Spleen (tissue), 11 donors: Measurements from ENCODE around the gene NDUFB7. TPM values are rescaled to one million over a fixed set of nuclear protein-coding genes. Genes with fewer than 3 reads are reported as not detected.

Source experiments
- DNase-seq: peaks from one replicate; pipeline ENCODE4 v3.0.0-alpha.2; 2020
- H3K27ac ChIP-seq, 8 donors: fragments of 200-600 bp; sonication (generic) in 7 of 8; 1 replicate in 4 of 8; 2 replicates in 4 of 8; pipeline versions ENCODE4 v1.5.0 to v1.8.0; 2016 to 2021; ENCODE audit warnings: inconsistent platforms in 4 of 8, mild to moderate bottlenecking in 4 of 8, moderate library complexity in 1 of 8
- H3K27me3 ChIP-seq, 7 donors: fragments of 200-600 bp; sonication (generic) in 6 of 7; replicated peaks in 1 of 7; 1 replicate in 4 of 7; 2 replicates in 3 of 7; pipeline versions ENCODE4 v1.5.0 to v1.8.0; 2016 to 2021; ENCODE audit warnings: inconsistent platforms in 3 of 7, mild to moderate bottlenecking in 1 of 7
- H3K36me3 ChIP-seq, 6 donors: fragments of 200-600 bp; sonication (generic) in 5 of 6; 1 replicate in 4 of 6; 2 replicates in 2 of 6; pipeline versions ENCODE4 v1.5.0 to v1.8.0; 2016 to 2021; ENCODE audit warnings: inconsistent platforms in 2 of 6
- H3K4me1 ChIP-seq, 6 donors: fragments of 200-600 bp; sonication (generic) in 5 of 6; 1 replicate in 3 of 6; 2 replicates in 3 of 6; pipeline versions ENCODE4 v1.5.0 to v1.8.0; 2016 to 2021; ENCODE audit warnings: inconsistent platforms in 3 of 6
- H3K4me3 ChIP-seq, 8 donors: fragments of 200-600 bp; sonication (generic) in 7 of 8; 1 replicate in 4 of 8; 2 replicates in 4 of 8; pipeline versions ENCODE4 v1.5.0 to v1.8.0; 2016 to 2021; ENCODE audit warnings: inconsistent platforms in 4 of 8, mild to moderate bottlenecking in 4 of 8, moderate library complexity in 2 of 8
- H3K9me3 ChIP-seq, 8 donors: fragments of 200-600 bp; sonication (generic) in 7 of 8; 1 replicate in 4 of 8; 2 replicates in 4 of 8; pipeline versions ENCODE4 v1.5.0 to v1.8.0; 2016 to 2021; ENCODE audit warnings: inconsistent platforms in 4 of 8
- CTCF ChIP-seq, 11 experiments: fragments of 200-600 bp in 7 of 11; fragments of 450-650 bp in 4 of 11; sonication (generic) in 4 of 11; IDR thresholded peaks in 8 of 11; conservative IDR thresholded peaks in 3 of 11; 1 replicate in 7 of 11; 2 replicates in 4 of 11; pipeline versions ENCODE4 v1.4.0 to v1.8.0; 2016 to 2021; ENCODE audit warnings: antibody characterized with exemption in 11 of 11, inconsistent platforms in 4 of 11, mild to moderate bottlenecking in 1 of 11
- POLR2A ChIP-seq, 3 donors: fragments of 450-650 bp; IDR thresholded peaks; one replicate each; pipeline ENCODE4 v1.5.1; 2017; ENCODE audit warnings: antibody characterized with exemption in 3 of 3, mild to moderate bottlenecking in 1 of 3
- POLR2AphosphoS5 ChIP-seq, 3 donors: sonication (generic); formaldehyde crosslinking; IDR thresholded peaks; one replicate each; pipeline ENCODE4 v1.5.1; 2017; ENCODE audit warnings: antibody characterized with exemption in 3 of 3
- WGBS, 5 donors: extraction: QIAGEN DNeasy Blood & Tissue Kit in 3 of 5; methylation state at CpG; one replicate each; pipeline versions ENCODE4 v1.1.5 to v1.1.7; 2013 to 2018; 5-methylcytosine and 5-hydroxymethylcytosine counted together
- intact Hi-C: fragments of 100-400 bp; cut with DNase I; formaldehyde crosslinking; loops from one replicate; pipeline ENCODE4 v1.15.0; 2023; ENCODE audit warnings: low total_unique reads
- microRNA-seq, 3 donors: library from miRNA; unstranded; fragments of <30 nt; microRNA quantifications; one replicate each; pipeline versions ENCODE4 to v1.1.0, GENCODE V29; 2019 to 2020
- polyA plus RNA-seq, 3 donors: library from polyadenylated mRNA; stranded (reverse); fragments of 200-250 nt; gene quantifications; one replicate each; pipeline ENCODE4 v1.2.1, GENCODE V29; 2013
- small RNA-seq, 4 donors: library from RNA; depleted of rRNA; stranded (forward); fragments of <200 nt; gene quantifications; one replicate each; pipeline ENCODE3, GENCODE V24; 2016
- total RNA-seq, 7 donors: library from RNA; depleted of rRNA in 3 of 7; stranded (reverse); fragments of >200 nt in 3 of 7; fragmentation: NEBNext Ultra II Directional in 4 of 7; extraction: Animal tissue kit (Norgen Biotek cat#: 25700) in 4 of 7; gene quantifications; one replicate each; pipeline versions ENCODE4 v1.1.0 to v1.2.1, GENCODE V29; 2016 to 2021
- donor health status: healthy with polysubstance abuse.
- donor health status: DM: no; HTN: no; CAD: no; lungs with moderate emphysema.
- donor health status: DM: no; HTN: no; CAD: no.
- donor health status: Bipolar disorder and iron deficiency.
- donor health status: healthy.
- donor health status: DM: no; HTN: no; CAD: no.
- donor health status: DM: yes; HTN: yes; CAD: no.

NDUFB7 gene
- total and polyA plus RNA-seq, 10 donors, result 77.2 to 374 (median 152) TPM

- Histone ChIP-seq H3K4me3 (peak overlapping the region; percentile 65 to 94 (median 86)), H3K4me1 (peaks cover 44 to 86% (median 63%) of the 10 kb centered on the region in 6 donors), H3K9me3 (no peaks in the 10 kb centered on the region), H3K36me3 (peaks cover 0 to 41% (median 29%) of the 10 kb centered on the region in 6 donors), H3K27ac (peak overlapping the region; percentile 96 to 100 (median 99)), H3K27me3 (no peaks in the 10 kb centered on the region)
- no peak for TF ChIP-seq POLR2A (IDR thresholded peaks at IDR 0.05)
- no peak for TF ChIP-seq CTCF (IDR thresholded peaks at IDR 0.05 in 8 of 11, conservative IDR thresholded peaks at IDR 0.05 in 3 of 11)
- no peak for TF ChIP-seq POLR2AphosphoS5 (IDR thresholded peaks at IDR 0.05)
- intact Hi-C loops, result no loop called here
- DNase-seq, result no peak
- WGBS, 5 donors, result 0 to 1% (median 0%) methylated on average over 12 to 32 of the region's 32 CpGs
Measured at GRCh38 chr19:14517446-14517839, 54.4 kb downstream of the NDUFB7 start.

GRCh38 chr19:14516746-14517438, 55.0 kb downstream of the NDUFB7 start:
- Histone ChIP-seq H3K9me3 (no peaks in the 10 kb centered on the region), H3K4me3 (peak overlapping the region; percentile 65 to 94 (median 86)), H3K36me3 (peaks cover 0 to 41% (median 29%) of the 10 kb centered on the region in 6 donors), H3K27me3 (no peaks in the 10 kb centered on the region), H3K4me1 (peaks cover 44 to 80% (median 62%) of the 10 kb centered on the region in 6 donors), H3K27ac (peak overlapping the region; percentile 96 to 100 (median 99))
- WGBS, 5 donors, result 33 to 41% (median 40%) methylated on average over 22 of the region's 22 CpGs
- no peak for TF ChIP-seq CTCF (IDR thresholded peaks at IDR 0.05 in 8 of 11, conservative IDR thresholded peaks at IDR 0.05 in 3 of 11)
- DNase-seq, result no peak
- intact Hi-C loops, result no loop called here

Small RNAs within 50 kb of the gene (microRNA-seq; reads per million reads assigned to microRNA genes)
- gene MIR639, result 1.1 to 4.2 (median 1.7) reads per million in 3 donors

Small RNAs within 50 kb of the gene (small RNA-seq; reads per million reads assigned to genes)
- 0 reads per million in 4 donors for gene RN7SL842P

Other genes with a start within 250 kb of the NDUFB7 start
- gene ADGRE5, start 190.6 kb downstream of the NDUFB7 start, total RNA-seq, result 100 to 1,000 TPM; 190 to 455 (median 280) TPM
- 10 to 100 TPM; 42.8 to 87.8 (median 55.7) TPM for gene ADGRE5, start 190.6 kb downstream of the NDUFB7 start, polyA plus RNA-seq
- gene DDX39A, start 152.7 kb downstream of the NDUFB7 start, total RNA-seq, result 100 to 1,000 TPM in 6 of 7 donors, 10 to 100 TPM in 1; 81.8 to 155 (median 124) TPM
- 100 to 1,000 TPM; 176 to 267 (median 248) TPM for gene DDX39A, start 152.7 kb downstream of the NDUFB7 start, polyA plus RNA-seq
- 100 to 1,000 TPM; 138 to 213 (median 175) TPM for gene PKN1, start 138.8 kb downstream of the NDUFB7 start, total RNA-seq
- 100 to 1,000 TPM in 2 of 3 donors, 10 to 100 TPM in 1; 93.3 to 186 (median 113) TPM for gene PKN1, start 138.8 kb downstream of the NDUFB7 start, polyA plus RNA-seq
- gene PTGER1, start 96.7 kb downstream of the NDUFB7 start, total RNA-seq, result 10 to 100 TPM in 5 of 7 donors, 1 to 10 TPM in 2; 4.6 to 26.8 (median 12.4) TPM
- gene PTGER1, start 96.7 kb downstream of the NDUFB7 start, polyA plus RNA-seq, result 1 to 10 TPM; 1.8 to 2.8 (median 2.2) TPM
- 10 to 100 TPM; 17.1 to 40.4 (median 21.7) TPM for gene GIPC1, start 75.9 kb downstream of the NDUFB7 start, total RNA-seq
- 10 to 100 TPM; 30.0 to 58.1 (median 31.3) TPM for gene GIPC1, start 75.9 kb downstream of the NDUFB7 start, polyA plus RNA-seq
- 100 to 1,000 TPM in 1 of 7 donors, 10 to 100 TPM in 6; 33.9 to 157 (median 43.0) TPM for gene DNAJB1, start 53.7 kb downstream of the NDUFB7 start, total RNA-seq
- gene DNAJB1, start 53.7 kb downstream of the NDUFB7 start, polyA plus RNA-seq, result 10 to 100 TPM; 12.6 to 29.4 (median 19.7) TPM
- gene TECR, start 42.5 kb downstream of the NDUFB7 start, total RNA-seq, result 10 to 100 TPM; 51.6 to 92.2 (median 60.9) TPM
- gene TECR, start 42.5 kb downstream of the NDUFB7 start, polyA plus RNA-seq, result 10 to 100 TPM; 75.8 to 89.0 (median 76.6) TPM
- gene CLEC17A, start 11.0 kb upstream of the NDUFB7 start, total RNA-seq, result 10 to 100 TPM; 17.9 to 40.1 (median 23.6) TPM
- gene CLEC17A, start 11.0 kb upstream of the NDUFB7 start, polyA plus RNA-seq, result 10 to 100 TPM; 20.1 to 47.6 (median 23.3) TPM
- 10 to 100 TPM in 3 of 7 donors, 1 to 10 TPM in 4; 2.0 to 16.3 (median 3.7) TPM for gene ADGRE3, start 102.8 kb upstream of the NDUFB7 start, total RNA-seq
- under 1 TPM; 0.05 to 0.48 (median 0.17) TPM for gene ADGRE3, start 102.8 kb upstream of the NDUFB7 start, polyA plus RNA-seq
- 10 to 100 TPM; 21.7 to 43.5 (median 34.8) TPM for gene ZNF333, start 118.0 kb upstream of the NDUFB7 start, total RNA-seq
- gene ZNF333, start 118.0 kb upstream of the NDUFB7 start, polyA plus RNA-seq, result 10 to 100 TPM in 1 of 3 donors, 1 to 10 TPM in 2; 7.7 to 10.3 (median 9.2) TPM
- 100 to 1,000 TPM in 4 of 7 donors, 10 to 100 TPM in 3; 58.0 to 183 (median 100) TPM for gene ADGRE2, start 206.5 kb upstream of the NDUFB7 start, total RNA-seq
- 1 to 10 TPM; 4.0 to 9.9 (median 6.0) TPM for gene ADGRE2, start 206.5 kb upstream of the NDUFB7 start, polyA plus RNA-seq